A673 (cell line): Measurements from ENCODE around the gene PRSS35. TPM values are rescaled to one million over a fixed set of nuclear protein-coding genes. Genes with fewer than 3 reads are reported as not detected.

Experiments used
- BruUV-seq: library from RNA; stranded (reverse); fragments of 400-500 nt; replicated peaks from 2 replicates; lab custom pipeline; 2021; lab: Mats Ljungman, UMichigan
- CTCF ChIA-PET: fragments of 300-600 bp; sonication (Branson Sonifier 250); formaldehyde crosslinking; loops from one replicate; lab custom pipeline; 2022; ENCODE audit warnings: antibody characterized with exemption; lab: Charles Lee
- POLR2A ChIA-PET: fragments of 300-600 bp; sonication (Branson Sonifier 250); formaldehyde crosslinking; loops from one replicate; lab custom pipeline; 2022; ENCODE audit warnings: antibody characterized with exemption; ENCODE audit not compliant: low non-redundant PET; lab: Charles Lee
- DNase-seq: peaks from one replicate; pipeline ENCODE4 v3.0.0-alpha.2; 2015; ENCODE audit warnings: low spot score
- H3K27ac ChIP-seq: fragments of 200-600 bp; sonication (generic); 2 replicates; pipeline ENCODE4 v1.5.1; 2016; ENCODE audit warnings: mixed run types, low read depth, mild to moderate bottlenecking, mixed read lengths, antibody characterized with exemption, low read length; ENCODE audit not compliant: poor library complexity, severe bottlenecking
- H3K27me3 ChIP-seq: fragments of 200-600 bp; sonication (generic); replicated peaks from 2 replicates; pipeline ENCODE4 v1.6.1; 2017; ENCODE audit warnings: mixed run types, low read depth, mild to moderate bottlenecking, mixed read lengths, antibody characterized with exemption, low read length; ENCODE audit not compliant: insufficient read depth, poor library complexity
- H3K36me3 ChIP-seq: fragments of 200-600 bp; sonication (generic); 2 replicates; pipeline ENCODE4 v1.6.1; 2016; ENCODE audit warnings: mixed run types, mild to moderate bottlenecking, mixed read lengths, antibody characterized with exemption, low read length; ENCODE audit not compliant: insufficient read depth, poor library complexity, severe bottlenecking
- H3K4me1 ChIP-seq: fragments of 200-600 bp; sonication (generic); 2 replicates; pipeline ENCODE4 v1.6.1; 2017; ENCODE audit warnings: mixed run types, mild to moderate bottlenecking, mixed read lengths, antibody characterized with exemption, low read length; ENCODE audit not compliant: insufficient read depth, poor library complexity, severe bottlenecking
- H3K4me3 ChIP-seq: fragments of 200-600 bp; sonication (generic); 2 replicates; pipeline ENCODE4 v1.5.1; 2016; ENCODE audit warnings: low read depth, mixed run types, mild to moderate bottlenecking, mixed read lengths, low read length; ENCODE audit not compliant: poor library complexity, severe bottlenecking
- H3K9me3 ChIP-seq: fragments of 200-600 bp; sonication (generic); 2 replicates; pipeline ENCODE4 v1.6.1; 2016; ENCODE audit warnings: mixed run types, low read depth, mild to moderate bottlenecking, mixed read lengths, antibody characterized with exemption, low read length; ENCODE audit not compliant: poor library complexity, severe bottlenecking
- CTCF ChIP-seq: fragments of 300-800, 200-600 bp; sonication (generic); conservative IDR thresholded peaks from 2 replicates; pipeline ENCODE4 v1.5.1; 2017; ENCODE audit warnings: low read depth, mild to moderate bottlenecking, antibody characterized with exemption, low read length, moderate library complexity, mixed read lengths
- EZH2 ChIP-seq: fragments of 200-600 bp; sonication (generic); IDR thresholded peaks from 2 replicates; pipeline ENCODE4 v1.6.1; 2017; ENCODE audit warnings: borderline replicate concordance, low read depth, mild to moderate bottlenecking, mixed read lengths, antibody characterized with exemption, low read length; ENCODE audit not compliant: poor library complexity, severe bottlenecking
- intact Hi-C: fragments of 100-400 bp; cut with micrococcal nuclease; formaldehyde crosslinking; loops from one replicate; pipeline ENCODE4 v1.10.0; 2022; ENCODE audit not compliant: unreplicated experiment
- total RNA-seq: library from RNA; stranded (reverse); gene quantifications from 2 replicates; pipeline ENCODE4 v1.2.3, GENCODE V29; 2021

The PRSS35 gene
- total RNA-seq, 1 experiment from 2014 or later: 112 TPM

- no TSS peak for BruUV-seq
- intact Hi-C loops: no loop called here
- Histone ChIP-seq H3K4me1 (no peaks in the 10 kb centered on the region), H3K9me3 (no peaks in the 10 kb centered on the region), H3K27ac (no peak overlapping the region), H3K36me3 (no peaks in the 10 kb centered on the region), H3K4me3 (no peak overlapping the region), H3K27me3 (no peaks in the 10 kb centered on the region)
- ChIA-PET CTCF (no interaction called here), POLR2A (no interaction called here)
- DNase-seq: no peak
- no peak for TF ChIP-seq EZH2
- TF ChIP-seq CTCF: no peak
Observed at GRCh38 chr6:83470001-83470400, 42.3 kb upstream of the PRSS35 start.

GRCh38 chr6:83470587-83470986, 41.7 kb upstream of the PRSS35 start:
- TF ChIP-seq EZH2 (no peak), CTCF (no peak)
- CTCF ChIA-PET: no interaction called here

GRCh38 chr6:83472767-83473166, 39.6 kb upstream of the PRSS35 start:
- no TSS peak for BruUV-seq
- Histone ChIP-seq H3K27ac (no peak overlapping the region), H3K4me3 (no peak overlapping the region), H3K36me3 (no peaks in the 10 kb centered on the region), H3K4me1 (no peaks in the 10 kb centered on the region), H3K9me3 (no peaks in the 10 kb centered on the region), H3K27me3 (no peaks in the 10 kb centered on the region)
- CTCF ChIA-PET: no interaction called here
- no peak for DNase-seq
- intact Hi-C loops: no loop called here
- TF ChIP-seq EZH2: no peak
- TF ChIP-seq CTCF: no peak
- POLR2A ChIA-PET: no interaction called here

More at GRCh38 chr6:83470587-83470986, 41.7 kb upstream of the PRSS35 start:
- no peak overlapping the region for H3K4me3 ChIP-seq
- H3K4me1 ChIP-seq: no peaks in the 10 kb centered on the region
- no peak overlapping the region for H3K27ac ChIP-seq
- no peaks in the 10 kb centered on the region for H3K27me3 ChIP-seq
- H3K36me3 ChIP-seq: no peaks in the 10 kb centered on the region
- DNase-seq: no peak
- no peaks in the 10 kb centered on the region for H3K9me3 ChIP-seq
- POLR2A ChIA-PET: no interaction called here
- intact Hi-C loops: no loop called here
- BruUV-seq: no TSS peak
